Tibial nerve (tissue), 3 donors: ENCODE measurements around the gene CDC20.

Source experiments
- POLR2A ChIP-seq, 2 donors: fragments of 450-650 bp; IDR thresholded peaks; one replicate each; pipeline ENCODE4 v1.6.1; 2017; ENCODE audit warnings: antibody characterized with exemption in 2 of 2, mild to moderate bottlenecking in 2 of 2, moderate library complexity in 2 of 2
- TF ChIP-seq, protein P1 (sequence below), 5 experiments: fragments of 200-600 bp in 3 of 5; fragments of 450-650 bp in 2 of 5; sonication (generic) in 3 of 5; IDR thresholded peaks; one replicate each; pipeline ENCODE4 v1.5.1; 2016 to 2019; ENCODE audit warnings: antibody characterized with exemption in 5 of 5, mild to moderate bottlenecking in 3 of 5, moderate library complexity in 2 of 5

DNA sequence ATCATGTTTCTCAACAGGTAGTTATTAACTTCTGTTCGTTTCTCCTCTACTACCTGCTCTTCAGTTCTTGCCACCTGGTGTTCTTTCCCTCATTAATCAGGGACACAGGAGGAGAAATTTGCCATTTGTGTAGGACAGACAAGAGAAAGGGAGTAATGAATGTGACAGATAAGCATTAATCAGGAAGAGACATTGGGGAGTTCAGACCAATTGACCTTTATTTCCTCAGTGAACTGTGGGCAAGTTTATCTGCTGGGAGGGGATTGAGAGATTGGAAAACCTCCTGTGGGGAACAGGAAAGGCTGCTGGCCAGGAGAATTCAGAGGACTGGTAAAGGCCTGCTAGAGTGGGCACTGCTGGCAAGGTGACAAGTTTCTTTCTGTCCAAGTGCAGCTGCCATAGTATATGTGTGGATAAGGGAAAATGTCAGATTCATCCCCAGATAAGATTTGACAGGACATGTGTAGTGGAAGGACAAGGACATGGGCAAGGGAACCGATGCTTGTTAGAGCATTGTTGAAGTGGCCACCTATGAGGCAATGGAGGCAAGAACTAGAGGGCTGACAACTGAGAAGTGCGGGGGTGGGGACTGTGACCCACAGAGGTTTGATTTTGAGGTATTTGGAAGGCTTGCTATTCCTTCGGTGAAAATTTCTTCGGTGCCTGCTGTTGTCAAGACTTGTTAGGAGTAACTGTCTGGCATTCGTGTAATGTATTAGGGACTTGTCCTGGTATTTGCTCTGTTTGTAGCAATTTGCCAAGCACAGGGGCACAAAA is 43.5 kb downstream of the CDC20 start:
- TF ChIP-seq, protein P1, sequence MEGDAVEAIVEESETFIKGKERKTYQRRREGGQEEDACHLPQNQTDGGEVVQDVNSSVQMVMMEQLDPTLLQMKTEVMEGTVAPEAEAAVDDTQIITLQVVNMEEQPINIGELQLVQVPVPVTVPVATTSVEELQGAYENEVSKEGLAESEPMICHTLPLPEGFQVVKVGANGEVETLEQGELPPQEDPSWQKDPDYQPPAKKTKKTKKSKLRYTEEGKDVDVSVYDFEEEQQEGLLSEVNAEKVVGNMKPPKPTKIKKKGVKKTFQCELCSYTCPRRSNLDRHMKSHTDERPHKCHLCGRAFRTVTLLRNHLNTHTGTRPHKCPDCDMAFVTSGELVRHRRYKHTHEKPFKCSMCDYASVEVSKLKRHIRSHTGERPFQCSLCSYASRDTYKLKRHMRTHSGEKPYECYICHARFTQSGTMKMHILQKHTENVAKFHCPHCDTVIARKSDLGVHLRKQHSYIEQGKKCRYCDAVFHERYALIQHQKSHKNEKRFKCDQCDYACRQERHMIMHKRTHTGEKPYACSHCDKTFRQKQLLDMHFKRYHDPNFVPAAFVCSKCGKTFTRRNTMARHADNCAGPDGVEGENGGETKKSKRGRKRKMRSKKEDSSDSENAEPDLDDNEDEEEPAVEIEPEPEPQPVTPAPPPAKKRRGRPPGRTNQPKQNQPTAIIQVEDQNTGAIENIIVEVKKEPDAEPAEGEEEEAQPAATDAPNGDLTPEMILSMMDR (IDR thresholded peaks at IDR 0.05), result no peak
- TF ChIP-seq POLR2A (IDR thresholded peaks at IDR 0.05), result no peak
